WTC11 (cell line): Measurements from ENCODE around the gene TRIM46. TPM values are rescaled to one million over a fixed set of nuclear protein-coding genes. Genes with fewer than 3 reads are reported as not detected.

Experiments used
- NFYB ChIP-seq: sonication (generic); formaldehyde crosslinking; conservative IDR thresholded peaks from 2 replicates; pipeline ENCODE4 v1.8.0; 2022; ENCODE audit warnings: low read depth, missing genetic modification reagents
- NR2C2 ChIP-seq: sonication (generic); formaldehyde crosslinking; IDR thresholded peaks from 2 replicates; pipeline ENCODE4 v1.8.0; 2022; ENCODE audit warnings: mild to moderate bottlenecking, missing genetic modification reagents
- SMAD4 ChIP-seq: sonication (generic); formaldehyde crosslinking; IDR thresholded peaks from 2 replicates; pipeline ENCODE4 v1.8.0; 2022; ENCODE audit warnings: mild to moderate bottlenecking, missing genetic modification reagents
- TCF7 ChIP-seq: sonication (generic); formaldehyde crosslinking; IDR thresholded peaks from 2 replicates; pipeline ENCODE4 v1.8.0; 2022; ENCODE audit warnings: mild to moderate bottlenecking, low read depth, missing genetic modification reagents, moderate library complexity
- total RNA-seq: library from RNA; stranded (reverse); gene quantifications from 3 replicates; pipeline ENCODE4 v1.2.3, GENCODE V29; 2021
- TF ChIP-seq, protein P1 (sequence below): fragments of 200-600 bp; IDR thresholded peaks from 2 replicates; pipeline ENCODE4 v1.8.0; 2022; ENCODE audit warnings: antibody characterized with exemption
- TF ChIP-seq, protein P2 (sequence below): sonication (generic); formaldehyde crosslinking; IDR thresholded peaks from 2 replicates; pipeline ENCODE4 v1.8.1; 2022; ENCODE audit warnings: low read depth, mild to moderate bottlenecking, moderate library complexity, missing genetic modification reagents, borderline replicate concordance
- TF ChIP-seq, protein P3 (sequence below): sonication (generic); formaldehyde crosslinking; IDR thresholded peaks from 2 replicates; pipeline ENCODE4 v1.8.0; 2022; ENCODE audit warnings: mild to moderate bottlenecking, missing genetic modification reagents
- TF ChIP-seq, protein P4 (sequence below): sonication (generic); formaldehyde crosslinking; IDR thresholded peaks from 2 replicates; pipeline ENCODE4 v1.8.0; 2022; ENCODE audit warnings: mild to moderate bottlenecking, missing genetic modification reagents
- TF ChIP-seq, protein P5 (sequence below): sonication (generic); formaldehyde crosslinking; IDR thresholded peaks from 2 replicates; pipeline ENCODE4 v1.8.0; 2023; ENCODE audit warnings: missing genetic modification reagents, mild to moderate bottlenecking, borderline replicate concordance
- TF ChIP-seq, protein P6 (sequence below): sonication (generic); formaldehyde crosslinking; IDR thresholded peaks from 2 replicates; pipeline ENCODE4 v1.8.1; 2023; ENCODE audit warnings: mild to moderate bottlenecking, missing genetic modification reagents
- TF ChIP-seq, protein P7 (sequence below): sonication (generic); formaldehyde crosslinking; IDR thresholded peaks from 2 replicates; pipeline ENCODE4 v1.8.1; 2022; ENCODE audit warnings: low read depth, missing genetic modification reagents, borderline replicate concordance
- TF ChIP-seq, protein P8 (sequence below): fragments of 250-450 bp; sonication (Bioruptor Pico); IDR thresholded peaks from 2 replicates; pipeline ENCODE4 v1.9.0; 2021; ENCODE audit warnings: mild to moderate bottlenecking

Gene TRIM46
- total RNA-seq, 1 experiment from 2014 or later, result 22.1 TPM

DNA sequence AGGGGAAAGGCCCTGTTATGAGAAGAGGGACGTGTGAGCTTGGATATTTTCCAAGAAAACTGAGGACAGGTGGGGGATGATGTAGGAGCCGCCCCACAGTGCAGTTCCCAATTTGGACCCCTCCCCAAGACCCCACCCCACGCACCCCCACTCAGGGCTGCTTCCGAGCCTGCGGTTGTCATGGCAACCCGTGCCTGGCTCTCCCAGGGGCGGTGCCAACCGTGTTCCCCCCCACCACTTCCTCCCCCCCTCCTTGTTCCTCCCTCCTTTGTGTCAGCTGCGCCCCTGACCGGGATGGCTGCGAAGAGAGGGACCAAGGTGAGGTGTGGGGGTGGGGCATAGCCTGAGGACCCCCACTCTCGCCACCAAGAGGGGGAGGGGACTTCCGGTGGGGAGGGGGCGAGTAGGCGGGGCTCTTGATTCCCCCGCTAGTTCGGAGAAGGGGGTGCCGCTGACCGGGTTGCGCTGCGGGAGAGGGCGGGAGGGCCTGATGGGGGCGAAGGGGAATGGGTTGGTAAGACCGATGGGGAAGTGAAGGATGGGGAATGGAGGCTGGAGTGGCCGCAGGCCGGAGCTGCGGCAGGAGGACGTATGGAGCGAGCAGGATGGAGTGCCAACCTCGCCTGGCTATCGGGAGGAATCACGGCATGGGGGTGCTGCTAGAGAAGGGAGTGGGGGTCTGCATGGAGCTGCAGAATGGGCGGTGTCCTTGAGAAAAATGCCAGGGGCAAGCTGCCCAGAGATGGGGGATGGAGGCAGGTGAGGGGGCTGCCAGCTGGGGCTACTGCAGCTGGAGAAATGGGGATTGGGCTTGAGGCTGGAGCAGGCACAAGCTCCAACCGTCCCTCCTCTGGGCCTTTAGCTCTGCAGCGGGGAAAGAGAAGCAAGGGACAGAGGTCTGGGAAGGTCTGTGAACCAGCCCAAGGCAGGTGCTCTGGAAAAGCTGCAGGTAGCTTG is 953 bp downstream of the TRIM46 start (continued):
- TF ChIP-seq, protein P1, sequence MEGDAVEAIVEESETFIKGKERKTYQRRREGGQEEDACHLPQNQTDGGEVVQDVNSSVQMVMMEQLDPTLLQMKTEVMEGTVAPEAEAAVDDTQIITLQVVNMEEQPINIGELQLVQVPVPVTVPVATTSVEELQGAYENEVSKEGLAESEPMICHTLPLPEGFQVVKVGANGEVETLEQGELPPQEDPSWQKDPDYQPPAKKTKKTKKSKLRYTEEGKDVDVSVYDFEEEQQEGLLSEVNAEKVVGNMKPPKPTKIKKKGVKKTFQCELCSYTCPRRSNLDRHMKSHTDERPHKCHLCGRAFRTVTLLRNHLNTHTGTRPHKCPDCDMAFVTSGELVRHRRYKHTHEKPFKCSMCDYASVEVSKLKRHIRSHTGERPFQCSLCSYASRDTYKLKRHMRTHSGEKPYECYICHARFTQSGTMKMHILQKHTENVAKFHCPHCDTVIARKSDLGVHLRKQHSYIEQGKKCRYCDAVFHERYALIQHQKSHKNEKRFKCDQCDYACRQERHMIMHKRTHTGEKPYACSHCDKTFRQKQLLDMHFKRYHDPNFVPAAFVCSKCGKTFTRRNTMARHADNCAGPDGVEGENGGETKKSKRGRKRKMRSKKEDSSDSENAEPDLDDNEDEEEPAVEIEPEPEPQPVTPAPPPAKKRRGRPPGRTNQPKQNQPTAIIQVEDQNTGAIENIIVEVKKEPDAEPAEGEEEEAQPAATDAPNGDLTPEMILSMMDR, result no peak
- TF ChIP-seq TCF7 (CRISPR knock-in tag) (no peak), NR2C2 (CRISPR knock-in tag) (no peak), SMAD4 (CRISPR knock-in tag) (no peak), NFYB (CRISPR knock-in tag) (no peak)
- TF ChIP-seq, protein P2, sequence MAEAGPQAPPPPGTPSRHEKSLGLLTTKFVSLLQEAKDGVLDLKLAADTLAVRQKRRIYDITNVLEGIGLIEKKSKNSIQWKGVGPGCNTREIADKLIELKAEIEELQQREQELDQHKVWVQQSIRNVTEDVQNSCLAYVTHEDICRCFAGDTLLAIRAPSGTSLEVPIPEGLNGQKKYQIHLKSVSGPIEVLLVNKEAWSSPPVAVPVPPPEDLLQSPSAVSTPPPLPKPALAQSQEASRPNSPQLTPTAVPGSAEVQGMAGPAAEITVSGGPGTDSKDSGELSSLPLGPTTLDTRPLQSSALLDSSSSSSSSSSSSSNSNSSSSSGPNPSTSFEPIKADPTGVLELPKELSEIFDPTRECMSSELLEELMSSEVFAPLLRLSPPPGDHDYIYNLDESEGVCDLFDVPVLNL (CRISPR knock-in tag), result no peak
- TF ChIP-seq, protein P3, sequence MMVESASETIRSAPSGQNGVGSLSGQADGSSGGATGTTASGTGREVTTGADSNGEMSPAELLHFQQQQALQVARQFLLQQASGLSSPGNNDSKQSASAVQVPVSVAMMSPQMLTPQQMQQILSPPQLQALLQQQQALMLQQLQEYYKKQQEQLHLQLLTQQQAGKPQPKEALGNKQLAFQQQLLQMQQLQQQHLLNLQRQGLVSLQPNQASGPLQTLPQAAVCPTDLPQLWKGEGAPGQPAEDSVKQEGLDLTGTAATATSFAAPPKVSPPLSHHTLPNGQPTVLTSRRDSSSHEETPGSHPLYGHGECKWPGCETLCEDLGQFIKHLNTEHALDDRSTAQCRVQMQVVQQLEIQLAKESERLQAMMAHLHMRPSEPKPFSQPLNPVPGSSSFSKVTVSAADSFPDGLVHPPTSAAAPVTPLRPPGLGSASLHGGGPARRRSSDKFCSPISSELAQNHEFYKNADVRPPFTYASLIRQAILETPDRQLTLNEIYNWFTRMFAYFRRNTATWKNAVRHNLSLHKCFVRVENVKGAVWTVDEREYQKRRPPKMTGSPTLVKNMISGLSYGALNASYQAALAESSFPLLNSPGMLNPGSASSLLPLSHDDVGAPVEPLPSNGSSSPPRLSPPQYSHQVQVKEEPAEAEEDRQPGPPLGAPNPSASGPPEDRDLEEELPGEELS (CRISPR knock-in tag), result no peak
- TF ChIP-seq, protein P4, sequence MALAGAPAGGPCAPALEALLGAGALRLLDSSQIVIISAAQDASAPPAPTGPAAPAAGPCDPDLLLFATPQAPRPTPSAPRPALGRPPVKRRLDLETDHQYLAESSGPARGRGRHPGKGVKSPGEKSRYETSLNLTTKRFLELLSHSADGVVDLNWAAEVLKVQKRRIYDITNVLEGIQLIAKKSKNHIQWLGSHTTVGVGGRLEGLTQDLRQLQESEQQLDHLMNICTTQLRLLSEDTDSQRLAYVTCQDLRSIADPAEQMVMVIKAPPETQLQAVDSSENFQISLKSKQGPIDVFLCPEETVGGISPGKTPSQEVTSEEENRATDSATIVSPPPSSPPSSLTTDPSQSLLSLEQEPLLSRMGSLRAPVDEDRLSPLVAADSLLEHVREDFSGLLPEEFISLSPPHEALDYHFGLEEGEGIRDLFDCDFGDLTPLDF (CRISPR knock-in tag), result no peak
- TF ChIP-seq, protein P5, sequence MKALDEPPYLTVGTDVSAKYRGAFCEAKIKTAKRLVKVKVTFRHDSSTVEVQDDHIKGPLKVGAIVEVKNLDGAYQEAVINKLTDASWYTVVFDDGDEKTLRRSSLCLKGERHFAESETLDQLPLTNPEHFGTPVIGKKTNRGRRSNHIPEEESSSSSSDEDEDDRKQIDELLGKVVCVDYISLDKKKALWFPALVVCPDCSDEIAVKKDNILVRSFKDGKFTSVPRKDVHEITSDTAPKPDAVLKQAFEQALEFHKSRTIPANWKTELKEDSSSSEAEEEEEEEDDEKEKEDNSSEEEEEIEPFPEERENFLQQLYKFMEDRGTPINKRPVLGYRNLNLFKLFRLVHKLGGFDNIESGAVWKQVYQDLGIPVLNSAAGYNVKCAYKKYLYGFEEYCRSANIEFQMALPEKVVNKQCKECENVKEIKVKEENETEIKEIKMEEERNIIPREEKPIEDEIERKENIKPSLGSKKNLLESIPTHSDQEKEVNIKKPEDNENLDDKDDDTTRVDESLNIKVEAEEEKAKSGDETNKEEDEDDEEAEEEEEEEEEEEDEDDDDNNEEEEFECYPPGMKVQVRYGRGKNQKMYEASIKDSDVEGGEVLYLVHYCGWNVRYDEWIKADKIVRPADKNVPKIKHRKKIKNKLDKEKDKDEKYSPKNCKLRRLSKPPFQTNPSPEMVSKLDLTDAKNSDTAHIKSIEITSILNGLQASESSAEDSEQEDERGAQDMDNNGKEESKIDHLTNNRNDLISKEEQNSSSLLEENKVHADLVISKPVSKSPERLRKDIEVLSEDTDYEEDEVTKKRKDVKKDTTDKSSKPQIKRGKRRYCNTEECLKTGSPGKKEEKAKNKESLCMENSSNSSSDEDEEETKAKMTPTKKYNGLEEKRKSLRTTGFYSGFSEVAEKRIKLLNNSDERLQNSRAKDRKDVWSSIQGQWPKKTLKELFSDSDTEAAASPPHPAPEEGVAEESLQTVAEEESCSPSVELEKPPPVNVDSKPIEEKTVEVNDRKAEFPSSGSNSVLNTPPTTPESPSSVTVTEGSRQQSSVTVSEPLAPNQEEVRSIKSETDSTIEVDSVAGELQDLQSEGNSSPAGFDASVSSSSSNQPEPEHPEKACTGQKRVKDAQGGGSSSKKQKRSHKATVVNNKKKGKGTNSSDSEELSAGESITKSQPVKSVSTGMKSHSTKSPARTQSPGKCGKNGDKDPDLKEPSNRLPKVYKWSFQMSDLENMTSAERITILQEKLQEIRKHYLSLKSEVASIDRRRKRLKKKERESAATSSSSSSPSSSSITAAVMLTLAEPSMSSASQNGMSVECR, result peak; percentile 43; the same call in 1 of the 2 replicates
- TF ChIP-seq, protein P6, sequence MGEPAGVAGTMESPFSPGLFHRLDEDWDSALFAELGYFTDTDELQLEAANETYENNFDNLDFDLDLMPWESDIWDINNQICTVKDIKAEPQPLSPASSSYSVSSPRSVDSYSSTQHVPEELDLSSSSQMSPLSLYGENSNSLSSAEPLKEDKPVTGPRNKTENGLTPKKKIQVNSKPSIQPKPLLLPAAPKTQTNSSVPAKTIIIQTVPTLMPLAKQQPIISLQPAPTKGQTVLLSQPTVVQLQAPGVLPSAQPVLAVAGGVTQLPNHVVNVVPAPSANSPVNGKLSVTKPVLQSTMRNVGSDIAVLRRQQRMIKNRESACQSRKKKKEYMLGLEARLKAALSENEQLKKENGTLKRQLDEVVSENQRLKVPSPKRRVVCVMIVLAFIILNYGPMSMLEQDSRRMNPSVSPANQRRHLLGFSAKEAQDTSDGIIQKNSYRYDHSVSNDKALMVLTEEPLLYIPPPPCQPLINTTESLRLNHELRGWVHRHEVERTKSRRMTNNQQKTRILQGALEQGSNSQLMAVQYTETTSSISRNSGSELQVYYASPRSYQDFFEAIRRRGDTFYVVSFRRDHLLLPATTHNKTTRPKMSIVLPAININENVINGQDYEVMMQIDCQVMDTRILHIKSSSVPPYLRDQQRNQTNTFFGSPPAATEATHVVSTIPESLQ (CRISPR knock-in tag), result no peak
- TF ChIP-seq, protein P7, sequence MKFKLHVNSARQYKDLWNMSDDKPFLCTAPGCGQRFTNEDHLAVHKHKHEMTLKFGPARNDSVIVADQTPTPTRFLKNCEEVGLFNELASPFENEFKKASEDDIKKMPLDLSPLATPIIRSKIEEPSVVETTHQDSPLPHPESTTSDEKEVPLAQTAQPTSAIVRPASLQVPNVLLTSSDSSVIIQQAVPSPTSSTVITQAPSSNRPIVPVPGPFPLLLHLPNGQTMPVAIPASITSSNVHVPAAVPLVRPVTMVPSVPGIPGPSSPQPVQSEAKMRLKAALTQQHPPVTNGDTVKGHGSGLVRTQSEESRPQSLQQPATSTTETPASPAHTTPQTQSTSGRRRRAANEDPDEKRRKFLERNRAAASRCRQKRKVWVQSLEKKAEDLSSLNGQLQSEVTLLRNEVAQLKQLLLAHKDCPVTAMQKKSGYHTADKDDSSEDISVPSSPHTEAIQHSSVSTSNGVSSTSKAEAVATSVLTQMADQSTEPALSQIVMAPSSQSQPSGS (CRISPR knock-in tag), result no peak
- TF ChIP-seq, protein P8, sequence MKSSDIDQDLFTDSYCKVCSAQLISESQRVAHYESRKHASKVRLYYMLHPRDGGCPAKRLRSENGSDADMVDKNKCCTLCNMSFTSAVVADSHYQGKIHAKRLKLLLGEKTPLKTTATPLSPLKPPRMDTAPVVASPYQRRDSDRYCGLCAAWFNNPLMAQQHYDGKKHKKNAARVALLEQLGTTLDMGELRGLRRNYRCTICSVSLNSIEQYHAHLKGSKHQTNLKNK (CRISPR knock-in tag), result no peak
